ENCODE results near the gene CD247. TPM values are rescaled to one million over a fixed set of nuclear protein-coding genes. Genes with fewer than 3 reads are reported as not detected.

The CD247 gene
- polyA plus RNA-seq, 1 of the 3 experiments (the other 2 are of a cell fraction) = 0.08 TPM

DNA sequence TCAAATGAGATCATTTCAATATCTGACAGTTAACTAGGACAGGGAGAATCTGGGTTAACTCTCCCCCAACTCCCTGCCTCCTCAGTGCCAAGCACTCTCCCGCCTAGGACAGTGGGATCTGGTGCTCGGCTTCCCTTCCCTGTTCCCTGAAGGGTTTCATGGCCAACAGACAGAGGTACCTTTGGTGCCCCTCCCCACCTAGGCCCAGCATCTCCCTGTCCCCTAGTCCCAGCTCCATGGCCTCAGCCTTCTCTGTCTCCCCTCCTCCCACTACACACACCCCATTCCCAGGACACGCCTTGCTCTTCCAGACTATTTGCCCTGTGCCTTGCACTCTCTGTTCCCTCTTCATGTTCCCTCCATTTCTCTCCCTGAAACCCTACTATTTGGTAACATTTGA is 77.1 kb downstream of the CD247 start:
- Histone ChIP-seq H3F3A (replicated peaks; ENCODE audit: insufficient read depth) (no peaks in the 10 kb centered on the region), H3K4me3 (ENCODE audit: low read depth in 2 of 2, low read length in 1 of 2) (no peak overlapping the region), H3K36me3 (replicated peaks in 1 of 2; ENCODE audit: control insufficient read depth in 1 of 2, insufficient read depth in 2 of 2, low read length in 1 of 2) (no peaks in the 10 kb centered on the region), H3K9ac (no peak overlapping the region), H3K4me1 (ENCODE audit: control insufficient read depth in 1 of 2, insufficient read depth in 2 of 2, low read depth in 1 of 2, low read length in 1 of 2) (peaks cover 0 to 7% of the 10 kb centered on the region in 2 experiments; a peak in 1 of 4 replicates), H3K4me2 (no peak overlapping the region), H3K27me3 (ENCODE audit: insufficient read depth) (no peaks in the 10 kb centered on the region; the same call in 1 of the 2 replicates), H3K9me3 (peaks cover 4% of the 10 kb centered on the region; the same call in 1 of the 2 replicates), H4K20me1 (ENCODE audit: insufficient read depth) (no peaks in the 10 kb centered on the region), H2AFZ (ENCODE audit: low read depth) (no peak overlapping the region), H3K9me2 (no peaks in the 10 kb centered on the region), H3K27ac (ENCODE audit: low read depth in 2 of 2, low read length in 1 of 2) (no peak overlapping the region), H3K79me2 (ENCODE audit: insufficient read depth) (no peaks in the 10 kb centered on the region)
- no peak for DNase-seq
- CTCF ChIA-PET = interaction anchor here (0.7 to 5.5 kb wide), 35 partner anchors 9 to 531 kb away, joined by 3 to 110 read pairs (median 4); no protein-coding TSS in a partner anchor
- 93% methylated on average over 3 of the region's 3 CpGs for WGBS (ENCODE audit: low lambda C conversion rate)
- POLR2A ChIA-PET = no interaction called here
- TF ChIP-seq ZBTB33 (IDR thresholded peaks at IDR 0.05; ENCODE audit: borderline replicate concordance, low read depth) (no peak), MXI1 (IDR thresholded peaks at IDR 0.05; ENCODE audit: low read depth, low read length) (no peak), TCF12 (IDR thresholded peaks at IDR 0.05) (no peak), EP300 (IDR thresholded peaks at IDR 0.05; ENCODE audit: borderline replicate concordance in 1 of 2, low read depth in 1 of 2, low read length in 1 of 2) (no peak), EZH2phosphoT487 (IDR thresholded peaks at IDR 0.05; ENCODE audit: borderline replicate concordance, low read depth) (no peak), GATA2 (CRISPR knock-in tag; IDR thresholded peaks at IDR 0.05) (no peak), TEAD4 (IDR thresholded peaks at IDR 0.05; ENCODE audit: borderline replicate concordance, insufficient read depth) (no peak), RAD21 (IDR thresholded peaks at IDR 0.05; ENCODE audit: low read length) (no peak), NFIC (IDR thresholded peaks at IDR 0.05; ENCODE audit: borderline replicate concordance) (no peak), NRF1 (IDR thresholded peaks at IDR 0.05; ENCODE audit: low read depth, low read length) (no peak), CHD2 (IDR thresholded peaks at IDR 0.05; ENCODE audit: low read length, partially characterized antibody) (no peak), GABPA (IDR thresholded peaks at IDR 0.05; ENCODE audit: low read depth) (no peak), RFX5 (IDR thresholded peaks at IDR 0.05; ENCODE audit: low read length) (no peak), YY1 (IDR thresholded peaks at IDR 0.05; ENCODE audit: low read depth) (no peak)
- TF ChIP-seq, protein P1, sequence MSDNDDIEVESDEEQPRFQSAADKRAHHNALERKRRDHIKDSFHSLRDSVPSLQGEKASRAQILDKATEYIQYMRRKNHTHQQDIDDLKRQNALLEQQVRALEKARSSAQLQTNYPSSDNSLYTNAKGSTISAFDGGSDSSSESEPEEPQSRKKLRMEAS (IDR thresholded peaks at IDR 0.05; ENCODE audit: low read depth) = no peak
- TF ChIP-seq, protein P2, sequence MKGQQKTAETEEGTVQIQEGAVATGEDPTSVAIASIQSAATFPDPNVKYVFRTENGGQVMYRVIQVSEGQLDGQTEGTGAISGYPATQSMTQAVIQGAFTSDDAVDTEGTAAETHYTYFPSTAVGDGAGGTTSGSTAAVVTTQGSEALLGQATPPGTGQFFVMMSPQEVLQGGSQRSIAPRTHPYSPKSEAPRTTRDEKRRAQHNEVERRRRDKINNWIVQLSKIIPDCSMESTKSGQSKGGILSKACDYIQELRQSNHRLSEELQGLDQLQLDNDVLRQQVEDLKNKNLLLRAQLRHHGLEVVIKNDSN (IDR thresholded peaks at IDR 0.05; ENCODE audit: borderline replicate concordance, low read depth) = no peak
- TF ChIP-seq, protein P3, sequence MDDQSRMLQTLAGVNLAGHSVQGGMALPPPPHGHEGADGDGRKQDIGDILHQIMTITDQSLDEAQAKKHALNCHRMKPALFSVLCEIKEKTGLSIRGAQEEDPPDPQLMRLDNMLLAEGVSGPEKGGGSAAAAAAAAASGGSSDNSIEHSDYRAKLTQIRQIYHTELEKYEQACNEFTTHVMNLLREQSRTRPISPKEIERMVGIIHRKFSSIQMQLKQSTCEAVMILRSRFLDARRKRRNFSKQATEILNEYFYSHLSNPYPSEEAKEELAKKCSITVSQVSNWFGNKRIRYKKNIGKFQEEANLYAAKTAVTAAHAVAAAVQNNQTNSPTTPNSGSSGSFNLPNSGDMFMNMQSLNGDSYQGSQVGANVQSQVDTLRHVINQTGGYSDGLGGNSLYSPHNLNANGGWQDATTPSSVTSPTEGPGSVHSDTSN (IDR thresholded peaks at IDR 0.05) = no peak
- TF ChIP-seq, protein P4, sequence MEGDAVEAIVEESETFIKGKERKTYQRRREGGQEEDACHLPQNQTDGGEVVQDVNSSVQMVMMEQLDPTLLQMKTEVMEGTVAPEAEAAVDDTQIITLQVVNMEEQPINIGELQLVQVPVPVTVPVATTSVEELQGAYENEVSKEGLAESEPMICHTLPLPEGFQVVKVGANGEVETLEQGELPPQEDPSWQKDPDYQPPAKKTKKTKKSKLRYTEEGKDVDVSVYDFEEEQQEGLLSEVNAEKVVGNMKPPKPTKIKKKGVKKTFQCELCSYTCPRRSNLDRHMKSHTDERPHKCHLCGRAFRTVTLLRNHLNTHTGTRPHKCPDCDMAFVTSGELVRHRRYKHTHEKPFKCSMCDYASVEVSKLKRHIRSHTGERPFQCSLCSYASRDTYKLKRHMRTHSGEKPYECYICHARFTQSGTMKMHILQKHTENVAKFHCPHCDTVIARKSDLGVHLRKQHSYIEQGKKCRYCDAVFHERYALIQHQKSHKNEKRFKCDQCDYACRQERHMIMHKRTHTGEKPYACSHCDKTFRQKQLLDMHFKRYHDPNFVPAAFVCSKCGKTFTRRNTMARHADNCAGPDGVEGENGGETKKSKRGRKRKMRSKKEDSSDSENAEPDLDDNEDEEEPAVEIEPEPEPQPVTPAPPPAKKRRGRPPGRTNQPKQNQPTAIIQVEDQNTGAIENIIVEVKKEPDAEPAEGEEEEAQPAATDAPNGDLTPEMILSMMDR (IDR thresholded peaks at IDR 0.05) = no peak

All from SK-N-SH (cell line).